Tibial nerve (tissue), 4 donors: Measurements from ENCODE around the gene AP1G2. TPM values are rescaled to one million over a fixed set of nuclear protein-coding genes. Genes with fewer than 3 reads are reported as not detected.

ENCODE experiments used
- DNase-seq, 2 donors: peaks; one replicate each; pipeline ENCODE4 v3.0.0-alpha.2; 2019; ENCODE audit warnings: low spot score in 2 of 2
- H3K27ac ChIP-seq, 4 donors: fragments of 200-600 bp; sonication (generic) in 3 of 4; one replicate each; pipeline ENCODE4 v1.5.1; 2017 to 2019; ENCODE audit warnings: mild to moderate bottlenecking in 1 of 4
- H3K27me3 ChIP-seq, 2 donors: fragments of 200-600 bp; sonication (generic) in 1 of 2; one replicate each; pipeline versions ENCODE4 v1.5.1 to v1.6.0; 2017 to 2019
- H3K36me3 ChIP-seq, 3 donors: fragments of 200-600 bp; sonication (generic); one replicate each; pipeline ENCODE4 v1.5.1; 2018 to 2019
- H3K4me1 ChIP-seq, 4 donors: fragments of 200-600 bp; sonication (generic) in 3 of 4; one replicate each; pipeline ENCODE4 v1.5.1; 2017 to 2019
- H3K4me3 ChIP-seq, 4 donors: fragments of 200-600 bp; sonication (generic) in 3 of 4; one replicate each; pipeline ENCODE4 v1.5.1; 2017 to 2019; ENCODE audit warnings: mild to moderate bottlenecking in 1 of 4, moderate library complexity in 1 of 4
- H3K9me3 ChIP-seq, 4 donors: fragments of 200-600 bp; sonication (generic) in 3 of 4; one replicate each; pipeline ENCODE4 v1.5.1; 2017 to 2019
- EP300 ChIP-seq, 2 donors: sonication (generic); formaldehyde crosslinking; IDR thresholded peaks; one replicate each; pipeline ENCODE4 v1.6.1; 2017; ENCODE audit warnings: antibody characterized with exemption in 2 of 2, mild to moderate bottlenecking in 1 of 2
- POLR2A ChIP-seq, 2 donors: fragments of 450-650 bp; IDR thresholded peaks; one replicate each; pipeline ENCODE4 v1.6.1; 2017; ENCODE audit warnings: antibody characterized with exemption in 2 of 2, mild to moderate bottlenecking in 2 of 2, moderate library complexity in 2 of 2
- whole genome bisulfite sequencing, 2 donors: methylation state at CpG; one replicate each; pipeline ENCODE4 v1.1.5; 2018; 5-methylcytosine and 5-hydroxymethylcytosine counted together
- total RNA-seq, 4 donors: library from RNA; depleted of rRNA; stranded (reverse); fragments of >200 nt; gene quantifications; one replicate each; pipeline ENCODE4 v1.1.0, GENCODE V29; 2016
- TF ChIP-seq, protein P1 (sequence below), 5 experiments: fragments of 200-600 bp in 3 of 5; fragments of 450-650 bp in 2 of 5; sonication (generic) in 3 of 5; IDR thresholded peaks; one replicate each; pipeline ENCODE4 v1.5.1; 2016 to 2019; ENCODE audit warnings: antibody characterized with exemption in 5 of 5, mild to moderate bottlenecking in 3 of 5, moderate library complexity in 2 of 5

The AP1G2 gene
- total RNA-seq, 4 donors from 2014 or later, result 30.2 to 76.8 (median 52.0) TPM

- Histone ChIP-seq H3K4me1 (peaks cover 0 to 34% (median 11%) of the 10 kb centered on the region in 4 donors), H3K27me3 (no peaks in the 10 kb centered on the region), H3K9me3 (no peaks in the 10 kb centered on the region), H3K4me3 (no peak overlapping the region), H3K36me3 (peaks cover 0 to 45% (median 0%) of the 10 kb centered on the region in 3 donors), H3K27ac (no peak overlapping the region)
- no peak for DNase-seq
- TF ChIP-seq POLR2A (IDR thresholded peaks at IDR 0.05), result no peak
- TF ChIP-seq, protein P1, sequence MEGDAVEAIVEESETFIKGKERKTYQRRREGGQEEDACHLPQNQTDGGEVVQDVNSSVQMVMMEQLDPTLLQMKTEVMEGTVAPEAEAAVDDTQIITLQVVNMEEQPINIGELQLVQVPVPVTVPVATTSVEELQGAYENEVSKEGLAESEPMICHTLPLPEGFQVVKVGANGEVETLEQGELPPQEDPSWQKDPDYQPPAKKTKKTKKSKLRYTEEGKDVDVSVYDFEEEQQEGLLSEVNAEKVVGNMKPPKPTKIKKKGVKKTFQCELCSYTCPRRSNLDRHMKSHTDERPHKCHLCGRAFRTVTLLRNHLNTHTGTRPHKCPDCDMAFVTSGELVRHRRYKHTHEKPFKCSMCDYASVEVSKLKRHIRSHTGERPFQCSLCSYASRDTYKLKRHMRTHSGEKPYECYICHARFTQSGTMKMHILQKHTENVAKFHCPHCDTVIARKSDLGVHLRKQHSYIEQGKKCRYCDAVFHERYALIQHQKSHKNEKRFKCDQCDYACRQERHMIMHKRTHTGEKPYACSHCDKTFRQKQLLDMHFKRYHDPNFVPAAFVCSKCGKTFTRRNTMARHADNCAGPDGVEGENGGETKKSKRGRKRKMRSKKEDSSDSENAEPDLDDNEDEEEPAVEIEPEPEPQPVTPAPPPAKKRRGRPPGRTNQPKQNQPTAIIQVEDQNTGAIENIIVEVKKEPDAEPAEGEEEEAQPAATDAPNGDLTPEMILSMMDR (IDR thresholded peaks at IDR 0.05), result peak; percentile 67 to 87 (median 72)
- TF ChIP-seq EP300 (IDR thresholded peaks at IDR 0.05), result no peak
- 68 to 69% methylated on average over 20 to 21 of the region's 21 CpGs for WGBS, 2 donors
These were observed 8.3 kb downstream of the AP1G2 start for GRCh38 chr14:23559010-23559925.

DNA sequence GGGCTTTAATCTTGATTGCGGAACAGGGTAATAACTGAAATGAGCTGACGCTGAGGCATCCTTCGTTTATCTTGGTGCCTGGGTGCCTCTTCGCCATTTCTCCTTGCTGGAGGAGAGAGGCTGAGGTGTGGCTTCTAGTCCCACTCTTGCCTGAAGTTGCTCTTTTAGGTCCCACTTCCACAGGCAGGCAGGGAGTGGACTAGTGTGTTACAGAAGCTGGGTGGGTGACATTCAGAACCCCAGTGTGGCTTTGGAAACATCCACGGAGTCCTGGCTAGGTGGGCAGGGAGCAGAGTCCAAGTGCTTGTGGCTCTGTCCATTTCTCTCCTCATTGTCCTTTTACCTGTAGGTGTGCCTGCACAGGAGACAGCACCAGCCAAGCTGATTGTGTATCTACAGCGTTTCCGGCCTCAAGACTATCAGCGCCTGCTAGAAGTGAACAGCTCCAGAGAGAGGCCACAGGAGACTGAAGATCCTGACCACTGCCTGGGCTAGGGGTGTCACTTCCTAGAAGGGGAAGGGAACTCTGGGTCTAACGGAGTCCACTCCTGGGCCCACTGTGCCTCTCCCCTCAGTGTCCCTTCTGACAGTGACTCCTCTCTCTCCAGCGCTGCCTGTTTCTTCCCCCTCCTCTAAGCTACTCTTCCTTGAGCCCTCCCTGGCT lies 9.1 kb downstream of the AP1G2 start:
- no peak for TF ChIP-seq POLR2A (IDR thresholded peaks at IDR 0.05)
- TF ChIP-seq EP300 (IDR thresholded peaks at IDR 0.05), result no peak
- TF ChIP-seq, protein P1 (IDR thresholded peaks at IDR 0.05), result no peak
- Histone ChIP-seq H3K4me1 (peaks cover 0 to 34% (median 11%) of the 10 kb centered on the region in 4 donors), H3K9me3 (no peaks in the 10 kb centered on the region), H3K27ac (no peak overlapping the region), H3K36me3 (peaks cover 0 to 40% (median 0%) of the 10 kb centered on the region in 3 donors), H3K4me3 (no peak overlapping the region), H3K27me3 (no peaks in the 10 kb centered on the region)
- DNase-seq, result no peak
- 85% methylated on average over 9 to 10 of the region's 10 CpGs for WGBS, 2 donors

- no peak overlapping the region for H3K4me3 ChIP-seq
- H3K27ac ChIP-seq, result no peak overlapping the region
- H3K9me3 ChIP-seq, result no peaks in the 10 kb centered on the region
- peaks cover 0 to 34% (median 11%) of the 10 kb centered on the region in 4 donors for H3K4me1 ChIP-seq
- no peak for DNase-seq
- H3K27me3 ChIP-seq, result no peaks in the 10 kb centered on the region
- TF ChIP-seq EP300 (IDR thresholded peaks at IDR 0.05), result no peak
- WGBS, 2 donors, result 96 to 100% methylated on average over 1 of the region's 1 CpG
- peaks cover 0 to 37% (median 0%) of the 10 kb centered on the region in 3 donors for H3K36me3 ChIP-seq
These were observed 9.6 kb downstream of the AP1G2 start for GRCh38 chr14:23557946-23558345.

- peaks cover 0 to 37% (median 0%) of the 10 kb centered on the region in 3 donors for H3K36me3 ChIP-seq
- peaks cover 0 to 34% (median 11%) of the 10 kb centered on the region in 4 donors for H3K4me1 ChIP-seq
- 47 to 53% methylated on average over 2 of the region's 2 CpGs for whole genome bisulfite sequencing, 2 donors
- peak overlapping the region in 1 of 4 donors; percentile 99 for H3K27ac ChIP-seq
- TF ChIP-seq EP300 (IDR thresholded peaks at IDR 0.05) (no peak), POLR2A (IDR thresholded peaks at IDR 0.05) (no peak)
- TF ChIP-seq, protein P1 (IDR thresholded peaks at IDR 0.05), result no peak
- no peak for DNase-seq
- no peaks in the 10 kb centered on the region for H3K27me3 ChIP-seq
- H3K4me3 ChIP-seq, result no peak overlapping the region
- no peaks in the 10 kb centered on the region for H3K9me3 ChIP-seq
These were observed 10.1 kb downstream of the AP1G2 start for GRCh38 chr14:23557521-23557920.

DNA sequence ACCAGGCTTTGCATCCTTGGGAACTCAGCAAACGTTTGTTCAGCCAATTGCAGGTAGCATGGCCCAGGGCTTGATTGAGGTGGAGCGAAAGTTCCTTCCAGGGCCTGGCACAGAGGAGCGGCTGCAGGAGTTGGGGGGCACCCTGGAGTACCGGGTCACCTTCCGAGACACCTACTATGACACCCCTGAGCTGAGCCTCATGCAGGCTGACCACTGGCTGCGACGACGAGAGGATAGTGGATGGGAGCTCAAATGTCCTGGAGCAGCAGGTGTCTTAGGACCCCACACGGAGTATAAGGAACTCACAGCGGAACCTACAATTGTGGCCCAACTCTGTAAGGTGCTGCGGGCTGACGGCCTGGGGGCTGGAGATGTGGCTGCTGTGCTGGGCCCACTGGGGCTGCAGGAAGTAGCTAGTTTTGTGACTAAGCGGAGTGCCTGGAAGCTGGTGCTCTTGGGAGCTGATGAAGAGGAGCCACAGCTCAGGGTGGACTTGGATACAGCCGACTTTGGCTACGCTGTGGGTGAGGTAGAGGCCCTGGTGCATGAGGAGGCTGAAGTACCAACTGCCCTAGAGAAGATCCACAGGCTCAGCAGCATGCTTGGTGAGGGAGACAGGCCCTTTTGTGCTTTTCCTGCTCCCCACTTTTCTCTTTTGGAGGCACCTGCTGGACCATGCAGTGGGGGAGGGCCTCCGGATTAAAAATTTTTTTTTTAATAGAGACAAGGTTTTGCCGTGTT lies 10.7 kb downstream of the AP1G2 start:
- Histone ChIP-seq H3K36me3 (peaks cover 0 to 33% (median 0%) of the 10 kb centered on the region in 3 donors), H3K4me3 (peak overlapping the region; percentile 76 to 96 (median 90)), H3K9me3 (no peaks in the 10 kb centered on the region), H3K27me3 (no peaks in the 10 kb centered on the region), H3K4me1 (peaks cover 0 to 37% (median 13%) of the 10 kb centered on the region in 4 donors), H3K27ac (peak overlapping the region; percentile 87 to 99 (median 98))
- 51 to 56% methylated on average over 16 to 17 of the region's 17 CpGs for WGBS, 2 donors
- no peak for TF ChIP-seq POLR2A (IDR thresholded peaks at IDR 0.05)
- TF ChIP-seq EP300 (IDR thresholded peaks at IDR 0.05), result no peak
- TF ChIP-seq, protein P1 (IDR thresholded peaks at IDR 0.05), result no peak
- no peak for DNase-seq
